Measurements from ENCODE around the gene SEMA5A. TPM values are rescaled to one million over a fixed set of nuclear protein-coding genes. Genes with fewer than 3 reads are reported as not detected.
"Not testable (repeated sequence)": the region's sequence is repeated elsewhere in the genome, so short reads cannot be mapped to it uniquely, and the experiment has no call there.

SEMA5A gene
- total RNA-seq, 2 experiments from 2014 or later: 1.1 to 1.7 TPM

DNA sequence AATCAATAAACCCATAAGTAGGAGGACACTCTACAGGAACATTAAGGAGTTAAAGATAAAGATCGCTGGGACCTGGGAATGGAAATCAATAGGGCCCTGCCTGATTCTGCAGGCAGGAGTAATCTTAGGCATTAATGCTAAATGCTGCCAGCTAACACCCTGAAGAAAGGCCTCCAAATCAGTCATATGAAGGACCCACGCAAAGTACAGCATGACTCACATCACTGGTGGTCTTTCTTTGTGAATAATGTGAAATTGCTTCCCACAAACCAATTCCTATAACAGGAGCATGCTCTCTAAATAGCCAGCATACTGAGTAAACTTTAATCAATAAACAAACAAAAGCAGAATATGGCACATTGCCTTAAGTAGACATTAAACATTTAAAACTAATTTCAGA is 172.3 kb downstream of the SEMA5A start:
- H3K27me3 Mint-ChIP-seq: no peaks in the 10 kb centered on the region
- peaks cover 23% of the 10 kb centered on the region for H3K9me3 Mint-ChIP-seq
- ChIA-PET POLR2A (no interaction called here), CTCF (no interaction called here)
- H3K4me1 Mint-ChIP-seq: no peaks in the 10 kb centered on the region
- H3K27ac Mint-ChIP-seq: no peak overlapping the region
- no peak overlapping the region for H3K4me3 Mint-ChIP-seq
- H3K36me3 Mint-ChIP-seq (ENCODE audit: low read depth): no peaks in the 10 kb centered on the region
- DNase-seq: no peak

DNA sequence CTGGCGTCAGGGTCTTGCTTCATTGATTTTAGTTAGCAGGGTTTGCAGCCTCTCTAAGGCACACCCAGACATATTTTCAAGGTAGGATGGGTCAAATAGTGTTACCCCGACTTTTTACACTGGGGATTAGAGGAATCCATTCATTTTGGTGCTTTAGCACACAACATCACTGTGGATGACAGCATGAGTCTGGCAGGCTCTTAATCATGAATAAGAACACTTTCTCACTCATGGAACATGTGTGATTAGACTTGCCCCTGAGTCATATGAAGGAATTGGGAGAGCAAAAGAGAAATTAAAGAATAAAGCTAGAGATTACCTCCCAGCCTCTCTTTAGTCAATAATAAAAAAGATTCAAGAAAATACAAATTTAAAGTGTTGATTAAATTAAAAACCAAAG is 175.6 kb downstream of the SEMA5A start:
- no peaks in the 10 kb centered on the region for H3K27me3 Mint-ChIP-seq
- ChIA-PET POLR2A (no interaction called here), CTCF (no interaction called here)
- no peaks in the 10 kb centered on the region for H3K36me3 Mint-ChIP-seq (ENCODE audit: low read depth)
- no peaks in the 10 kb centered on the region for H3K4me1 Mint-ChIP-seq
- no peak overlapping the region for H3K27ac Mint-ChIP-seq
- no peak overlapping the region for H3K4me3 Mint-ChIP-seq
- peaks cover 22% of the 10 kb centered on the region for H3K9me3 Mint-ChIP-seq
- no peak for DNase-seq

DNA sequence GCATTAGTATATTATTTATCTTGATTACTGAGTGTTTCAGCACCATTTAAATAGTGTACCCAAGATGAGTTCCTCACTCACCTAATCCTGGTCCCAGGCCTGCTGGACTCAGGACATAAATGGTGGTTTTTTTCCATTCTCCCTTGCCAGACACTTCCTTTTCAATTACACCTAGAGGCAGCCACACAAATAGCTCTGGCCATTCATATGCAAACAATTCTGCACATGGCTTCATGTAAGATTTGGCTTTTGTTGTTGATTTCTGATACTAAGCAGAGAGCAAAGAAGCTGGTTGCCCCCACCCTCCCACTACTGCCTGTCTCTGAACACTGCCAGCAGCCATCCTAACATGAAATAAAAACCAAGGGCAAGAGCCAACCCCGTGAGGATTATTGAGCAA is 180.4 kb downstream of the SEMA5A start:
- no peaks in the 10 kb centered on the region for H3K36me3 Mint-ChIP-seq (ENCODE audit: low read depth)
- CTCF ChIA-PET: no interaction called here
- H3K27me3 Mint-ChIP-seq: no peaks in the 10 kb centered on the region
- H3K4me3 Mint-ChIP-seq: no peak overlapping the region
- peaks cover 13% of the 10 kb centered on the region for H3K9me3 Mint-ChIP-seq
- POLR2A ChIA-PET: no interaction called here
- DNase-seq: no peak
- H3K4me1 Mint-ChIP-seq: peaks cover 23% of the 10 kb centered on the region
- H3K27ac Mint-ChIP-seq: no peak overlapping the region

DNA sequence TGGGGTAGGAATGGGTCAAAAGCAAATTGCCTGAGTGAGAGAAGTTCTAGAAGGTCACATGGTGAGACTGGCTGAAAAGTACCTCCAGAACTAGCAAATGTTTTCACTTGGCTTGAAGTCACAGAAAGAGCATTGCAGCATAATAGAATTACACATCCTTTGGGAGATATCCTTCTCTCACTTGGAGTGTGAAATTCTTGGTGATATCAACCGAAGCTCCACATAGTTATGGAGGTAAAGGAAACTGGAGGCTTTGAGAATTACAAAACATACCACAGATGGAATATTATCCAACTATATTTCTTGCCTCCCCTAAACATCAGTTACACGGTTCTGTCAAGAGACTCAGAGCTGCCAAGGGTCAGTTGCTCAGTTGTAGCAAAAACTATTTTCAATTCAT is 182.4 kb downstream of the SEMA5A start:
- H3K27ac Mint-ChIP-seq: no peak overlapping the region
- H3K4me3 Mint-ChIP-seq: no peak overlapping the region
- CTCF ChIA-PET: interaction anchor here (1.3 kb wide), 1 partner anchor 19 kb away, joined by 4 read pairs; no protein-coding TSS in a partner anchor
- H3K36me3 Mint-ChIP-seq (ENCODE audit: low read depth): no peaks in the 10 kb centered on the region
- DNase-seq: no peak
- H3K9me3 Mint-ChIP-seq: peaks cover 2% of the 10 kb centered on the region
- peaks cover 23% of the 10 kb centered on the region for H3K4me1 Mint-ChIP-seq
- H3K27me3 Mint-ChIP-seq: no peaks in the 10 kb centered on the region
- POLR2A ChIA-PET: no interaction called here

DNA sequence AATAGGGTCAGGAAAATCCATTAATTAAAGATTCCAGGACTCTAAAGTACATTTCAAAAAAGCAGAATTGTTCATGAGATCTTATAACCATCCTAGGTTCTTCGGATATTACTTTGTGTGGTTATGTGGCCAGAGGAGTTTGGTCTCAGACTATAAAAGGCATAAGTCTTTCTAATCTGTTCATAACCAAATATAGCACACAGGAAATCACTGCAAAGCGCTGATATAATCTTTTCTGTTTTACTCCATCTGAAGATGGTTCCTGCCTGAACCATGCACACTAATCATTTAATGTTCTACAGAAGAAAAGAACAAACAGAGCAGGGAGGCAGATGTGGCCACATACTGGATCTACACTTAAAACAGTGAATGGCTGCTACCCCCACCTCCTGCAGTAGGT is 182.8 kb downstream of the SEMA5A start:
- Mint-ChIP-seq H3K4me1 (peaks cover 23% of the 10 kb centered on the region), H3K36me3 (ENCODE audit: low read depth) (no peaks in the 10 kb centered on the region), H3K27me3 (no peaks in the 10 kb centered on the region), H3K4me3 (no peak overlapping the region), H3K27ac (peak overlapping the region; percentile 38), H3K9me3 (no peaks in the 10 kb centered on the region)
- CTCF ChIA-PET: interaction anchor here (1.3 kb wide), 1 partner anchor 19 kb away, joined by 4 read pairs; no protein-coding TSS in a partner anchor
- no peak for DNase-seq
- POLR2A ChIA-PET: no interaction called here

DNA sequence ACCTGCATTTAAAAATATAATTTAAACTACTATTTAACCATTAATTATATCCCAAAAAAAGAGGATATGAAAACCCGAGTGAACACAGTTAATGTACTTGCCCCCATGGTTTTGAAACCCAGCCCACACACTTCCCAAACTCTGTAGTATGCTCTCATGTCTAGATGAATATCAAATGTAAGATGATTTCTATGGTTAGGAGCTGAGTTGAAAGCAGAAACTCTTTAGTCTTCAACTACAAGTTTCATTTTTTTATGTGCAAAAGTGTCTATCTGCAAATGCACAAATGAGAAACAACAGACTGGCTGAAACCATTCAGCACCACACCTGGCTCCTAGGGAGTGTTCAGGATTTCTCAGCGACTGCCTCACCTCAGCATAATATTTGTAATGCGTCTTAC is 183.3 kb downstream of the SEMA5A start:
- DNase-seq: no peak
- Mint-ChIP-seq H3K27me3 (no peaks in the 10 kb centered on the region), H3K36me3 (ENCODE audit: low read depth) (no peaks in the 10 kb centered on the region), H3K27ac (peak overlapping the region; percentile 38), H3K4me3 (no peak overlapping the region), H3K9me3 (no peaks in the 10 kb centered on the region), H3K4me1 (peaks cover 23% of the 10 kb centered on the region)
- ChIA-PET CTCF (interaction anchor here (1.3 kb wide), 1 partner anchor 182 kb away, joined by 3 read pairs; no protein-coding TSS in a partner anchor), POLR2A (no interaction called here)

DNA sequence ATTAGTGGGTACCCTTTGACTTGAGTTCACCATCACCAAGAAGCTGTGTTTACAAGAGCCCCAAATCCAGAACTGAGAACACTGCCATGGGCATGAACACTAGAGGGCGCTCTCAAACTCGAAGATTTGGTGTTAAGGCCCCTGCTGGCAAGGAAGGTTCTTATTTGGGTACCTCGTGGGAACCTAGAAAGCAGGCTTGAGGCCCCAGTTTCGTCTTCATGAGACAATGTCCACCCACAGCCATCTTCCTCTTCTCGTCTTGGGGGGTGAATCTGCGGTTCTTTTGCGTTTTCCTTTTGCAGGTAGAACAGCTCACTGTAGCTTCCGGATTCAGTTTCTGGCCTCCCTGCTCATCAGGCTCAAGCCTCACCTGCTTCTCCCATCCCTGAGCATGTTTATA is 184.0 kb downstream of the SEMA5A start:
- Mint-ChIP-seq H3K36me3 (ENCODE audit: low read depth) (no peaks in the 10 kb centered on the region), H3K4me3 (no peak overlapping the region), H3K9me3 (no peaks in the 10 kb centered on the region), H3K27ac (peak overlapping the region; percentile 45), H3K27me3 (no peaks in the 10 kb centered on the region), H3K4me1 (peaks cover 23% of the 10 kb centered on the region)
- ChIA-PET POLR2A (no interaction called here), CTCF (interaction anchor here (1.3 kb wide), 1 partner anchor 182 kb away, joined by 3 read pairs; no protein-coding TSS in a partner anchor)
- peak; percentile 53 for DNase-seq

DNA sequence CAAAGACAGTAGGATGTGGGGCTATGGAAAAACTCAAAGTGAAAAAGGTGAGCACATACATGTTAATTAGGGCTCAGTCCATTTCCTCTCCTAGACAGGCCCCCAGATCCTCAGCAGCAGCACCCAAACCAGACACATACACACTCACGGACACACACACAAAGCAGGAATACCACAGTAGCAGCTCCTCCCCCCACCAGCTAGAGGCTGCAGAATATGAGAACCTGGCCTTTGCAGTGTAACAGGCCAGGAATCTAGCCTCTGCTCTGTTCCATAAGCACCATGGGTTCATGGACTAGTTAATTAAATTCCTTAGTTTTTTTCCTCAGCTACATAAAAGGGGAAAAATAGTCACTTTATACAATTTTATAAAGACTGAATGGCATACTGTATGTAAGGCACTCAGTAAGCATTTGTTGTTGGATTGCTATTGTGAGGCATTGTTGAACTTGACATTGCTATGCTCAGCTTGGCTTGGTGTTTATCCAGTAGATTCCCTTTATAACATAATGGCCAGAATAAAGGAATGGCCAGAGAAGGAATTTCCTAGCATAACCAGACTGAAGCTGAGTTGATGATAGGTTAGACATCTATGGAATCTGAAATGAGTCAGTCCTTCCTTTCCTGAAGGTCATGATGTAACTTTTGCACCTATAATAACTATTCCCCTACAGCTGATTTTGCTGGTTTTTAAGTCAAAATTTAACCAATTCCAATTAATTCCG is 186.8 kb downstream of the SEMA5A start:
- no peaks in the 10 kb centered on the region for H3K36me3 Mint-ChIP-seq (ENCODE audit: low read depth)
- peaks cover 3% of the 10 kb centered on the region for H3K9me3 Mint-ChIP-seq
- peaks cover 23% of the 10 kb centered on the region for H3K4me1 Mint-ChIP-seq
- no peak overlapping the region for H3K4me3 Mint-ChIP-seq
- H3K27ac Mint-ChIP-seq: no peak overlapping the region
- ChIA-PET POLR2A (no interaction called here), CTCF (no interaction called here)
- no peak for DNase-seq
- H3K27me3 Mint-ChIP-seq: no peaks in the 10 kb centered on the region

DNA sequence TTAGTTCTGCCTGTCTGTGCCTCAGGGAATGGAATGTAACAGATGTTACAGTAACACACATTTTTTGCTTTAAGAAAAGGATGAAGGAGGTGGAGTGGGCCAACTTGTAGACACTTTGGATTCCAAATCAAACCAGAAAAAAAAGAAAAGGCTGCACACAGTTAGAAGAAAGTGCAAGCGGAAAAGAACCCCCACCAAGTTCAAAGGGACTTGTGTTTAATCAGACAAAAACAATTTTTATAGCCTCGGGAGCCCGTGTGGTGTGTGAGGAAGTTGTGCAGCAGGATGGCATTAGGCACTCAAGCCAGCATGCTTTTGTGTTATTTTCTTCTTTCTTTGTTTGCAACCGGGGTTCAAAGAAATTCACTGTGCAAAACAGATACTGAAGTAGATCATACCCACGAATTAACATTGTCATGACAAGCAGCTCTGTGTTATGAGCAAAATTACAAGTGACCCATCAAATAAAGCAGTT is 189.5 kb downstream of the SEMA5A start:
- H3K36me3 Mint-ChIP-seq (ENCODE audit: low read depth): no peaks in the 10 kb centered on the region
- no peak overlapping the region for H3K4me3 Mint-ChIP-seq
- no peak overlapping the region for H3K27ac Mint-ChIP-seq
- H3K9me3 Mint-ChIP-seq: peaks cover 3% of the 10 kb centered on the region
- no peaks in the 10 kb centered on the region for H3K27me3 Mint-ChIP-seq
- ChIA-PET CTCF (no interaction called here), POLR2A (no interaction called here)
- peaks cover under 1% of the 10 kb centered on the region for H3K4me1 Mint-ChIP-seq
- no peak for DNase-seq

DNA sequence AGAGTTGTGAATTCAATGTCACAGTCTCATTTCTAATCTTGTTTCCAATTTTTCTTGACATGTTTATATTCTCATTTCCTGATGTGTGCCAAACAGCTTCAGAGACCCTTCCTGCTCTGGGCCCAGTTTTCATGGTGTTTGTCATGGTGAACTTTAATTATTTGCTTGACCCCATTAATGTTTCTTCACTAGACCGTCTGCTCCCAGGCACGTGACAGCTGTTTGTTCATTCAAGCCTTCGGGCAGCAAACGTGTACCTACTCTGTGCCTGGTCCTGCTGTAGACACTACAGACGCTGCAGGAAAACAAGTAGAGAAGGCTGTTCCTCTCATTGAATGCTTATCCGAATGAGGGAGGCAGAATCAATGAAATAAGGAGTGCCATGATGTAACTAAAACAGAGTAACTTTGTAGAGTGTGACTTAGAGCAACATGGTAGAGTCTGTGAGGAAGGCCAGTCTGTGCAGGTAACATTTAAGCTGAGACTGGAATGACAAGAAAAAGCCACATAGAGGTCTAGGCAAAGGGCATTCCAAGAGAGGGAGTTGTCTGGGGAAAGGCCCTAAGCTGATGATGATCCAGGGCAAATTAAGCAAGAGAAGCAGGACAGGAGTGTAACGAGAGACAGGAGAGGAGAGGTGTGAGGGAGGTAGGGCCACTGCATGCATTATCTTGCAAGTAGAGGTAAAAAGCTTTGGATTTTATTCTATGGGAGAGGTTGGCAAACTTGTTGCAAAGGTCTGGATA is 191.4 kb downstream of the SEMA5A start:
- H3K4me1 Mint-ChIP-seq: no peaks in the 10 kb centered on the region

DNA sequence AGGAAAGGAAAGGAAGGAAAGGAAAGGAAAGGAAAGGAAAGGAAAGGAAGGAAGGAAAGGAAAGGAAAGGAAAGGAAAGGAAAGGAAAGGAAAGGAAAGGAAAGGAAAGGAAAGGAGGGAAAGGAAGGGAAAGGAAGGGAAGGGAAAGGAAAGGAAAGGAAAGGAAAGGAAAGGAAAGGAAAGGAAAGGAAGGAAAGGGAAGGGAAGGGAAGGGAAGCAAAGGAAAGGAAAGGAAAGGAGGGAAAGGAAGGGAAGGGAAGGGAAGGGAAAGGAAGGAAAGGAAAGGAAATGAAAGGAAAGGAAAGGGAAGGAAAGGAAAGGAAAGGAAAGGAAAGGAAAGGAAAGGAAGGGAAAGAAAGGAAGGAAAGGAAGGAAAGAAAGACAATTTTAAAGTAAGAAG is 192.8 kb downstream of the SEMA5A start:
- H3K4me3 Mint-ChIP-seq; H3K36me3 Mint-ChIP-seq (ENCODE audit: low read depth); CTCF ChIA-PET; DNase-seq; H3K9me3 Mint-ChIP-seq; H3K27ac Mint-ChIP-seq; POLR2A ChIA-PET; H3K27me3 Mint-ChIP-seq; H3K4me1 Mint-ChIP-seq: not testable (repeated sequence)

More for the DNA sequence above, 191.4 kb downstream of the SEMA5A start:
- Mint-ChIP-seq H3K27me3 (no peaks in the 10 kb centered on the region), H3K27ac (no peak overlapping the region), H3K36me3 (ENCODE audit: low read depth) (no peaks in the 10 kb centered on the region), H3K9me3 (peaks cover 5% of the 10 kb centered on the region), H3K4me3 (no peak overlapping the region)
- DNase-seq: no peak
- ChIA-PET POLR2A (no interaction called here), CTCF (no interaction called here)

DNA sequence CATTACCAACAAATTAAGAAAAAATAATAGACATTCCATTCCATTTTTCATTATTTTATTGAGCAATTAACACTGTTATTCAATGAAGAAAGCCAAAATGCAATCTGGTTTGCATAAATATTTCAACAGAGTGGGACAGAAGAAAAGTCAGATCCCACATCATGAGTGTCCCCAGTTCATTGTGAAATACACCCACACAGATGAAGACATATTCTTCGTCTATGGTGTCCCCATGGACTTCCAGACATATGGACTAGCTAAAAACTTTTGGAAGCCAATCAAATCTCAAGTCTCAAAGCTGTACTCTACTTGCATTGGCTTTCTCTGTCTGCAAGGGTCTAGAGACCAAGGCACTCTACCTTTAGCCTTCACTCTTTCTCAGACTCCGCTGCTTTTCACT is 194.3 kb downstream of the SEMA5A start:
- no peak overlapping the region for H3K4me3 Mint-ChIP-seq
- DNase-seq: no peak
- no peak overlapping the region for H3K27ac Mint-ChIP-seq
- ChIA-PET POLR2A (no interaction called here), CTCF (no interaction called here)
- H3K36me3 Mint-ChIP-seq (ENCODE audit: low read depth): no peaks in the 10 kb centered on the region
- H3K4me1 Mint-ChIP-seq: no peaks in the 10 kb centered on the region
- H3K27me3 Mint-ChIP-seq: no peaks in the 10 kb centered on the region
- H3K9me3 Mint-ChIP-seq: peaks cover 5% of the 10 kb centered on the region

DNA sequence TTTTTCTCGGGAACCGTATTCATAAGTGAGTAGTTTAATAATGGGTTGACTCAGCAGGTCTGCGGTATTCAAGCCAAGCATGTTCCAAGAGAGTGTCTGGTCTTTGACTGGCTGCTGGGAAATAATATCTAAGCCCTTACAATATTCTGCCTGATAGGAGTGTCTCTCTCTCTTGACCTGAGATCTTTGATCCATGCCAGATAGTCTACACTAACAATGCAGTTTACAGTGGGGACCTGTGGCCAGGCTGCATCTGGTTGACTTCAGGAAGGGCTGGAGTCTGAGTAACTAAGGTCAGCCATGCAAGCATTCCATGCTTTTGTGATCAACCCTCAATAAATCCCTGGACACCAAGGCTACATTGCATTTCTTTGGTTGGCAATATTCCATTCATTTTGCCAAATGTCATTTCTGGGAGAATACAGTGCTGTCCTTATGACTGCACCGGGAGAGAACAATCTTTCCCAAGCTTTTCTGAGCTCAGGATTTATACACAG is 195.5 kb downstream of the SEMA5A start:
- Mint-ChIP-seq H3K36me3 (ENCODE audit: low read depth) (no peaks in the 10 kb centered on the region), H3K27me3 (no peaks in the 10 kb centered on the region), H3K9me3 (peaks cover 5% of the 10 kb centered on the region), H3K4me3 (no peak overlapping the region), H3K27ac (no peak overlapping the region), H3K4me1 (no peaks in the 10 kb centered on the region)
- DNase-seq: no peak
- ChIA-PET CTCF (no interaction called here), POLR2A (no interaction called here)

All from activated CD4-positive, alpha-beta memory T cell treated with anti-CD3 and anti-CD28 coated beads, Interleukin-2, amount 10 ng/mL, durations not matched to agents 7 days and 5 days (primary cell).